HG03097 (cell line): ENCODE results near the gene TRIP13.
"Not testable (repeated sequence)": the region's sequence is repeated elsewhere in the genome, so short reads cannot be mapped to it uniquely, and the experiment has no call there.

Experiments
- ATAC-seq: cut with Tn5 transposase; IDR thresholded peaks from one replicate; pipeline ENCODE4 v1.9.1; 2021; ENCODE audit not compliant: unreplicated experiment, low FRiP score

The TRIP13 gene

GRCh38 chr5:933951-934350 is 41.3 kb downstream of the TRIP13 start:
- ATAC-seq: not testable (repeated sequence)

- not testable (repeated sequence) for ATAC-seq
These were observed 41.8 kb downstream of the TRIP13 start for GRCh38 chr5:934381-934967.

GRCh38 chr5:935510-936084 is 42.9 kb downstream of the TRIP13 start:
- ATAC-seq: no peak

- no peak for ATAC-seq
These were observed 43.8 kb downstream of the TRIP13 start for GRCh38 chr5:936149-937144.

GRCh38 chr5:937151-937924 is 44.7 kb downstream of the TRIP13 start:
- ATAC-seq: no peak

- no peak for ATAC-seq
These were observed 46.7 kb downstream of the TRIP13 start for GRCh38 chr5:939368-939767.

- not testable (repeated sequence) for ATAC-seq
These were observed 48.1 kb downstream of the TRIP13 start for GRCh38 chr5:940741-941140.

GRCh38 chr5:943201-943917 is 50.7 kb downstream of the TRIP13 start:
- no peak for ATAC-seq

GRCh38 chr5:943918-944620 is 51.4 kb downstream of the TRIP13 start:
- ATAC-seq: no peak

- ATAC-seq: no peak
These were observed 51.9 kb downstream of the TRIP13 start for GRCh38 chr5:944621-944927.

- no peak for ATAC-seq
These were observed 52.5 kb downstream of the TRIP13 start for GRCh38 chr5:944992-945685.

- no peak for ATAC-seq
These were observed 53.2 kb downstream of the TRIP13 start for GRCh38 chr5:945691-946551.

GRCh38 chr5:946720-947625 is 54.3 kb downstream of the TRIP13 start:
- no peak for ATAC-seq

GRCh38 chr5:947626-948471 is 55.2 kb downstream of the TRIP13 start:
- ATAC-seq: no peak

GRCh38 chr5:948472-949274 is 56.0 kb downstream of the TRIP13 start:
- no peak for ATAC-seq

- no peak for ATAC-seq
These were observed 56.5 kb downstream of the TRIP13 start for GRCh38 chr5:949275-949543.
